ENCODE data around the gene GALNS.

DNA sequence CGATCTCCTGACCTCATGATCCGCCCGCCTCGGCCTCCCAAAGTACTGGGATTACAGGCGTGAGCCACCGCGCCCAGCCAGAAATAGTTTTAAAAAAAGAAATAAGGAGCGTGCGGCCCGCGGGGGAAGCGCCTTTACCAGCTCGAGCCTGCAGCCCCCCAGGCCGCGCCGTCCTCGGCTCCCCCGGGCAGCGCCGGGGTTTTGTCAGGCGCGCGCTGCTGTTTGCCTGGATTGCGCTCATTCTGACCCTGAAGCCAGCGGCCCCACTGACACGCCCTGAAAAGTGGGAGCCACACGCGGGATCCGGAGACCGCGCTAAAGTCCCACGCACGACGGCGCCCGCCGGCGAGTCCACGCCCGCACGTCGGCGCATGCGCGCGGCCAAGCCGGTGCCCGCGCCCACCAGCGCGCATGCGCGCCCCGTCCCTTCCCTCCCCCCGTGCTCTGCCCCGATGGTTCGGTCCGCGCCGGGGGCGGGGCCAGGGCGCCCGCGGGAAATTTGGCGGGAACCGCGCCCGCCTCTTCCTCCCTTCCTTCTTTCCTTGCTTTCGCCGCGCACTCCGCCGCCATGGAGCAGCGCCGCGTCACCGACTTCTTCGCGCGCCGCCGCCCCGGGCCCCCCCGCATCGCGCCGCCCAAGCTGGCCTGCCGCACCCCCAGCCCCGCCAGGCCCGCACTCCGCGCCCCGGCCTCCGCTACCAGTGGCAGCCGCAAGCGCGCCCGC, 53.3 kb downstream of the GALNS start, which contains the start of gene CDT1:
- TF ChIP-seq, protein P1, sequence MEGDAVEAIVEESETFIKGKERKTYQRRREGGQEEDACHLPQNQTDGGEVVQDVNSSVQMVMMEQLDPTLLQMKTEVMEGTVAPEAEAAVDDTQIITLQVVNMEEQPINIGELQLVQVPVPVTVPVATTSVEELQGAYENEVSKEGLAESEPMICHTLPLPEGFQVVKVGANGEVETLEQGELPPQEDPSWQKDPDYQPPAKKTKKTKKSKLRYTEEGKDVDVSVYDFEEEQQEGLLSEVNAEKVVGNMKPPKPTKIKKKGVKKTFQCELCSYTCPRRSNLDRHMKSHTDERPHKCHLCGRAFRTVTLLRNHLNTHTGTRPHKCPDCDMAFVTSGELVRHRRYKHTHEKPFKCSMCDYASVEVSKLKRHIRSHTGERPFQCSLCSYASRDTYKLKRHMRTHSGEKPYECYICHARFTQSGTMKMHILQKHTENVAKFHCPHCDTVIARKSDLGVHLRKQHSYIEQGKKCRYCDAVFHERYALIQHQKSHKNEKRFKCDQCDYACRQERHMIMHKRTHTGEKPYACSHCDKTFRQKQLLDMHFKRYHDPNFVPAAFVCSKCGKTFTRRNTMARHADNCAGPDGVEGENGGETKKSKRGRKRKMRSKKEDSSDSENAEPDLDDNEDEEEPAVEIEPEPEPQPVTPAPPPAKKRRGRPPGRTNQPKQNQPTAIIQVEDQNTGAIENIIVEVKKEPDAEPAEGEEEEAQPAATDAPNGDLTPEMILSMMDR (IDR thresholded peaks at IDR 0.05) = no peak
- TF ChIP-seq EZH2 (IDR thresholded peaks at IDR 0.05; ENCODE audit: borderline replicate concordance, insufficient read depth, low read depth, low read length, poor library complexity, severe bottlenecking) = no peak

Data from B cell (primary cell).